GM21619 (cell line): ENCODE results near the gene NUP188.

Experiments used
- ATAC-seq: cut with Tn5 transposase; IDR thresholded peaks from one replicate; pipeline ENCODE4 v1.9.1; 2021; ENCODE audit not compliant: unreplicated experiment

The NUP188 gene

GRCh38 chr9:128947527-128948301, at the start of gene NUP188, which contains the start of gene DOLK:
Gene NUP188 (plus strand): TSS chr9:128947699. CDS start chr9:128947720, 21 bp downstream.
Gene DOLK (minus strand): TSS chr9:128947603. CDS start chr9:128947303, 300 bp downstream.
- ATAC-seq: peak; percentile 69

GRCh38 chr9:128898382-128898781, 49.1 kb upstream of the NUP188 start:
- ATAC-seq: no peak

- ATAC-seq: no peak
These were observed 48.5 kb upstream of the NUP188 start for GRCh38 chr9:128898845-128899565.

GRCh38 chr9:128899566-128900322, 47.8 kb upstream of the NUP188 start:
- ATAC-seq: no peak

GRCh38 chr9:128901379-128901778, 46.1 kb upstream of the NUP188 start:
- no peak for ATAC-seq

GRCh38 chr9:128901822-128902221, 45.7 kb upstream of the NUP188 start:
- no peak for ATAC-seq

- peak; percentile 84 for ATAC-seq
These were observed 45.0 kb upstream of the NUP188 start for GRCh38 chr9:128902351-128903078.

- no peak for ATAC-seq
These were observed 44.4 kb upstream of the NUP188 start for GRCh38 chr9:128903079-128903461.

- ATAC-seq: no peak
These were observed 43.5 kb upstream of the NUP188 start for GRCh38 chr9:128903871-128904620.

- ATAC-seq: no peak
These were observed 41.5 kb upstream of the NUP188 start for GRCh38 chr9:128905964-128906363.

- ATAC-seq: no peak
These were observed 40.8 kb upstream of the NUP188 start for GRCh38 chr9:128906741-128907140.

- no peak for ATAC-seq
These were observed 39.1 kb upstream of the NUP188 start for GRCh38 chr9:128908372-128908771.

- no peak for ATAC-seq
These were observed 37.6 kb upstream of the NUP188 start for GRCh38 chr9:128909859-128910258.

- no peak for ATAC-seq
These were observed 36.6 kb upstream of the NUP188 start for GRCh38 chr9:128910906-128911305.

- no peak for ATAC-seq
These were observed 35.9 kb upstream of the NUP188 start for GRCh38 chr9:128911529-128912035.

GRCh38 chr9:128912270-128912853, 35.1 kb upstream of the NUP188 start:
- no peak for ATAC-seq

GRCh38 chr9:128913048-128913900, 34.2 kb upstream of the NUP188 start:
- no peak for ATAC-seq

- no peak for ATAC-seq
These were observed 33.3 kb upstream of the NUP188 start for GRCh38 chr9:128913995-128914772.
